ENCODE measurements around the gene RECQL.

DNA sequence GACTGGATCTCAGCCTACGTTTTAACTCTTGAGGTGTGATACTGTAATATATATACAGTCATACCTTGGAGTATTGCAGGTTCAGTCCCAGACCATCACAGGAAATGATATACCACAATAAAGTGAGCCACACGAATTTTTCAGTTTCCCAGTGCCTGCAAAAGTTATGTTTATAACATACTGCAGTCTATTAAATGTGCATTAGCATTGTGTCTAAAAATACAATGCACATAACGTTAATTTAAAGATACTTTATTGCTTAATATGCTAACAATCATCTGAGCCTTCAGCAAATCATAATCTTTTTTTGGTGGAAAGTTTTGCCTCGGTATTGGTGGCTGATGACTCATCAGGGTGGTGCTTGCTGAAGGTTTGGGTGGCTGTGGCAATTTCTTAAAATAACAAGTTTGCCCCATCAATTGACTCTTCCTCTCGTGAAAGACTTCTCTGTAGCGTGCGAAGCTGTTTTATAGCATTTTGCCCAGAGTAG, 45.1 kb downstream of the RECQL start:
- TF ChIP-seq, protein P1, sequence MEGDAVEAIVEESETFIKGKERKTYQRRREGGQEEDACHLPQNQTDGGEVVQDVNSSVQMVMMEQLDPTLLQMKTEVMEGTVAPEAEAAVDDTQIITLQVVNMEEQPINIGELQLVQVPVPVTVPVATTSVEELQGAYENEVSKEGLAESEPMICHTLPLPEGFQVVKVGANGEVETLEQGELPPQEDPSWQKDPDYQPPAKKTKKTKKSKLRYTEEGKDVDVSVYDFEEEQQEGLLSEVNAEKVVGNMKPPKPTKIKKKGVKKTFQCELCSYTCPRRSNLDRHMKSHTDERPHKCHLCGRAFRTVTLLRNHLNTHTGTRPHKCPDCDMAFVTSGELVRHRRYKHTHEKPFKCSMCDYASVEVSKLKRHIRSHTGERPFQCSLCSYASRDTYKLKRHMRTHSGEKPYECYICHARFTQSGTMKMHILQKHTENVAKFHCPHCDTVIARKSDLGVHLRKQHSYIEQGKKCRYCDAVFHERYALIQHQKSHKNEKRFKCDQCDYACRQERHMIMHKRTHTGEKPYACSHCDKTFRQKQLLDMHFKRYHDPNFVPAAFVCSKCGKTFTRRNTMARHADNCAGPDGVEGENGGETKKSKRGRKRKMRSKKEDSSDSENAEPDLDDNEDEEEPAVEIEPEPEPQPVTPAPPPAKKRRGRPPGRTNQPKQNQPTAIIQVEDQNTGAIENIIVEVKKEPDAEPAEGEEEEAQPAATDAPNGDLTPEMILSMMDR (IDR thresholded peaks at IDR 0.05): no peak
- no peak for TF ChIP-seq EP300 (IDR thresholded peaks at IDR 0.05)

Measured in suprapubic skin (tissue), 3 donors.